IMR-90 (cell line): ENCODE data around the gene ADAM23. TPM values are rescaled to one million over a fixed set of nuclear protein-coding genes. Genes with fewer than 3 reads are reported as not detected.
A peak's percentile ranks its signal among the peaks of the same experiment; 100 is the strongest.

ENCODE experiments used
- ATAC-seq: fragments of 200-7000 bp; cut with Tn5 transposase; 2 replicates; pipeline ENCODE4 v1.9.1; 2020; ENCODE audit warnings: low read depth, mild to moderate bottlenecking, moderate library complexity
- BruUV-seq: library from RNA; stranded (reverse); fragments of 400-500 nt; replicated peaks from 2 replicates; lab custom pipeline; 2021; lab: Mats Ljungman, UMichigan
- CTCF ChIA-PET: fragments of 300-600 bp; formaldehyde crosslinking; extraction: SDS; loops from one replicate; lab custom pipeline; 2021; ENCODE audit warnings: antibody characterized with exemption; lab: Yijun Ruan, JAX
- POLR2A ChIA-PET: fragments of 300-600 bp; sonication (Branson Sonifier 250); formaldehyde crosslinking; loops from one replicate; lab custom pipeline; 2022; ENCODE audit warnings: antibody characterized with exemption; ENCODE audit not compliant: unreplicated experiment; lab: Charles Lee
- DNase-seq: peaks from one replicate; pipeline ENCODE4 v3.0.0; 2013
- H2AFZ ChIP-seq: replicated peaks from 2 replicates; pipeline ENCODE3; 2013; ENCODE audit warnings: low read length, mild to moderate bottlenecking; ENCODE audit not compliant: poor library complexity
- H2AK5ac ChIP-seq: 2 replicates; pipeline ENCODE4 v1.6.1; 2013; ENCODE audit warnings: low read depth, low read length, inconsistent platforms
- H2AK9ac ChIP-seq: replicated peaks from 2 replicates; pipeline ENCODE3; 2013; ENCODE audit warnings: mild to moderate bottlenecking, low read depth, low read length, moderate library complexity; ENCODE audit not compliant: poor library complexity
- H2BK120ac ChIP-seq: 2 replicates; pipeline ENCODE4 v1.6.1; 2013; ENCODE audit warnings: low read depth, low read length, inconsistent platforms
- H2BK15ac ChIP-seq: 3 replicates; pipeline ENCODE4 v1.6.1; 2013; ENCODE audit warnings: low read depth, low read length, inconsistent platforms
- H2BK20ac ChIP-seq: 2 replicates; pipeline ENCODE4 v1.6.1; 2013; ENCODE audit warnings: low read depth, mild to moderate bottlenecking, inconsistent platforms, low read length, moderate library complexity
- H2BK5ac ChIP-seq: 2 replicates; pipeline ENCODE4 v1.6.1; 2013; ENCODE audit warnings: mild to moderate bottlenecking, low read depth, low read length, inconsistent platforms; ENCODE audit not compliant: poor library complexity, severe bottlenecking
- H3K14ac ChIP-seq: replicated peaks from 2 replicates; pipeline ENCODE4 v1.6.1; 2013; ENCODE audit warnings: low read depth, low read length, inconsistent platforms
- H3K18ac ChIP-seq: 2 replicates; pipeline ENCODE4 v1.6.1; 2013; ENCODE audit warnings: low read depth, low read length, control low read depth
- H3K23ac ChIP-seq: 2 replicates; pipeline ENCODE4 v1.6.1; 2013; ENCODE audit warnings: low read depth, low read length, inconsistent platforms
- H3K27ac ChIP-seq: 2 replicates; pipeline ENCODE4 v1.5.1; 2013; ENCODE audit warnings: mild to moderate bottlenecking, control low read depth, low read length; ENCODE audit not compliant: insufficient read depth
- H3K27me3 ChIP-seq: 2 replicates; pipeline ENCODE4 v1.6.1; 2013; ENCODE audit warnings: low read length; ENCODE audit not compliant: control insufficient read depth, insufficient read depth
- H3K36me3 ChIP-seq: 2 replicates; pipeline ENCODE4 v1.6.1; 2013; ENCODE audit warnings: low read length, mixed read lengths; ENCODE audit not compliant: control insufficient read depth, insufficient read depth
- H3K4ac ChIP-seq: 2 replicates; pipeline ENCODE4 v1.6.1; 2013; ENCODE audit warnings: low read depth, low read length, inconsistent platforms
- H3K4me1 ChIP-seq: 2 replicates; pipeline ENCODE4 v1.6.1; 2013; ENCODE audit warnings: low read length, mixed read lengths; ENCODE audit not compliant: control insufficient read depth, insufficient read depth
- H3K4me2 ChIP-seq: 2 replicates; pipeline ENCODE4 v1.6.1; 2013; ENCODE audit warnings: low read depth, mild to moderate bottlenecking, control low read depth, low read length, moderate library complexity
- H3K4me3 ChIP-seq: 2 replicates; pipeline ENCODE4 v1.5.1; 2013; ENCODE audit warnings: low read depth, mild to moderate bottlenecking, control low read depth, low read length, moderate library complexity; ENCODE audit not compliant: insufficient read depth
- H3K56ac ChIP-seq: 2 replicates; pipeline ENCODE4 v1.6.1; 2013; ENCODE audit warnings: low read length, inconsistent platforms; ENCODE audit not compliant: insufficient read depth; ENCODE audit errors: extremely low read depth
- H3K79me1 ChIP-seq, 2 experiments: 2 replicates each; pipeline ENCODE4 v1.6.1; 2013; ENCODE audit warnings: low read length in 2 of 2, inconsistent platforms in 1 of 2, low read depth in 1 of 2
- H3K9ac ChIP-seq: 2 replicates; pipeline ENCODE4 v1.6.1; 2013; ENCODE audit warnings: low read depth, low read length, control low read depth
- H3K9me1 ChIP-seq: 2 replicates; pipeline ENCODE4 v1.6.1; 2013; ENCODE audit warnings: low read length, inconsistent platforms; ENCODE audit not compliant: insufficient read depth
- H3K9me3 ChIP-seq: 2 replicates; pipeline ENCODE4 v1.6.1; 2013; ENCODE audit warnings: low read length; ENCODE audit not compliant: control insufficient read depth, insufficient read depth
- H4K20me1 ChIP-seq: 2 replicates; pipeline ENCODE4 v1.6.1; 2013; ENCODE audit warnings: low read length, inconsistent platforms; ENCODE audit not compliant: insufficient read depth
- H4K5ac ChIP-seq: 2 replicates; pipeline ENCODE4 v1.6.1; 2013; ENCODE audit warnings: mild to moderate bottlenecking, low read depth, low read length, control low read depth
- H4K8ac ChIP-seq, 2 experiments: 2 replicates each; pipeline ENCODE4 v1.6.1; 2013; ENCODE audit warnings: low read depth in 2 of 2, low read length in 2 of 2, control low read depth in 1 of 2, inconsistent platforms in 1 of 2
- H4K91ac ChIP-seq: 2 replicates; pipeline ENCODE4 v1.6.1; 2013; ENCODE audit warnings: low read depth, low read length, inconsistent platforms; ENCODE audit not compliant: insufficient read depth
- CEBPB ChIP-seq: IDR thresholded peaks from 2 replicates; pipeline ENCODE4 v1.6.1; 2012; ENCODE audit warnings: low read depth, low read length, improper control_type of control experiment
- CHD1 ChIP-seq: IDR thresholded peaks from 2 replicates; pipeline ENCODE4 v1.6.1; 2012; ENCODE audit warnings: low read depth, low read length, improper control_type of control experiment
- CTCF ChIP-seq: conservative IDR thresholded peaks from 2 replicates; pipeline ENCODE4 v1.5.1; 2012; ENCODE audit warnings: mild to moderate bottlenecking, low read depth, low read length, improper control_type of control experiment
- ELK1 ChIP-seq: fragments of 150-350 bp; IDR thresholded peaks from 2 replicates; pipeline ENCODE4 v1.6.1; 2016; ENCODE audit warnings: low read depth, mild to moderate bottlenecking, low read length, moderate library complexity, borderline replicate concordance
- FOS ChIP-seq: fragments of 150-350 bp; IDR thresholded peaks from 2 replicates; pipeline ENCODE4 v1.6.1; 2016; ENCODE audit warnings: low read depth, low read length
- MAFK ChIP-seq: IDR thresholded peaks from 2 replicates; pipeline ENCODE4 v1.6.1; 2012; ENCODE audit warnings: low read depth, low read length, improper control_type of control experiment
- MAZ ChIP-seq: IDR thresholded peaks from 2 replicates; pipeline ENCODE4 v1.6.1; 2012; ENCODE audit warnings: low read depth, mild to moderate bottlenecking, low read length, improper control_type of control experiment, moderate library complexity, borderline replicate concordance
- MXI1 ChIP-seq: IDR thresholded peaks from 2 replicates; pipeline ENCODE4 v1.6.1; 2012; ENCODE audit warnings: low read depth, mild to moderate bottlenecking, low read length, moderate library complexity, borderline replicate concordance
- NFE2L2 ChIP-seq: fragments of 150-350 bp; IDR thresholded peaks from 2 replicates; pipeline ENCODE4 v1.6.1; 2016; ENCODE audit warnings: low read depth, mild to moderate bottlenecking, low read length
- POLR2A ChIP-seq: IDR thresholded peaks from 2 replicates; pipeline ENCODE4 v1.6.1; 2012; ENCODE audit warnings: mild to moderate bottlenecking, low read depth, low read length
- RAD21 ChIP-seq: IDR thresholded peaks from 2 replicates; pipeline ENCODE4 v1.6.1; 2012; ENCODE audit warnings: low read length, improper control_type of control experiment
- RCOR1 ChIP-seq: IDR thresholded peaks from 2 replicates; pipeline ENCODE4 v1.6.1; 2012; ENCODE audit warnings: mild to moderate bottlenecking, low read length, improper control_type of control experiment; ENCODE audit not compliant: insufficient replicate concordance
- RFX5 ChIP-seq: IDR thresholded peaks from 2 replicates; pipeline ENCODE4 v1.8.0; 2012; ENCODE audit warnings: low read depth, mild to moderate bottlenecking, low read length, moderate library complexity
- SMC3 ChIP-seq: fragments of 150-350 bp; IDR thresholded peaks from 2 replicates; pipeline ENCODE4 v1.6.1; 2016; ENCODE audit warnings: low read depth, mild to moderate bottlenecking, antibody characterized with exemption, low read length, moderate library complexity
- USF2 ChIP-seq: fragments of 150-350 bp; IDR thresholded peaks from 2 replicates; pipeline ENCODE4 v1.6.1; 2017; ENCODE audit warnings: mild to moderate bottlenecking, antibody characterized with exemption, low read length, low read depth
- WGBS, 2 experiments: methylation state at CpG; one replicate each; pipeline versions ENCODE4 v1.1.5 to v1.1.7; 2013; ENCODE audit warnings: missing lambda C conversion rate in 2 of 2; ENCODE audit not compliant: insufficient read length in 1 of 2; ENCODE audit errors: extremely low coverage in 2 of 2; 5-methylcytosine and 5-hydroxymethylcytosine counted together
- dilution Hi-C: fragments of 300-500 bp; cut with HindIII; formaldehyde crosslinking; loops from one replicate; pipeline ENCODE4 v1.14.3; 2018; ENCODE audit warnings: low sequenced_read_pairs; ENCODE audit not compliant: unreplicated experiment
- in situ Hi-C: fragments of 300-500 bp; cut with MboI; formaldehyde crosslinking; loops from 3 replicates; pipeline ENCODE4 v1.14.3; 2019; ENCODE audit warnings: low sequenced_read_pairs, inconsistent platforms, mixed read lengths
- intact Hi-C: fragments of 100-400 bp; cut with micrococcal nuclease; formaldehyde crosslinking; loops from 2 replicates; pipeline ENCODE4 v1.10.0; 2022
- polyA plus RNA-seq, 3 experiments: library from polyadenylated mRNA; depleted of rRNA; stranded (reverse); fragments of >200 nt; gene quantifications; 2 replicates each; pipeline ENCODE4 v1.2.3, GENCODE V29; 2012; ENCODE audit warnings: low replicate concordance in 1 of 3
- total RNA-seq: library from RNA; depleted of rRNA; stranded (reverse); fragments of >200 nt; gene quantifications from 2 replicates; pipeline ENCODE4 v1.2.3, GENCODE V29; 2012

ADAM23 gene
- total and polyA plus RNA-seq, 2 of the 4 experiments (the other 2 are of a cell fraction), result 2.9 to 10.3 TPM

GRCh38 chr2:206572725-206573124 is 129.4 kb downstream of the ADAM23 start:
- H3K9me1 ChIP-seq, result no peaks in the 10 kb centered on the region
- H4K20me1 ChIP-seq, result no peaks in the 10 kb centered on the region
- in situ Hi-C loops (no loop called here), intact Hi-C loops (no loop called here), dilution Hi-C loops (no loop called here)
- no peak overlapping the region for H3K4me2 ChIP-seq
- ChIA-PET CTCF (no interaction called here), POLR2A (no interaction called here)
- no peaks in the 10 kb centered on the region for H3K79me1 ChIP-seq
- no peak overlapping the region for H4K5ac ChIP-seq
- no peak overlapping the region for H2BK5ac ChIP-seq
- H2AFZ ChIP-seq, result no peak overlapping the region
- H3K36me3 ChIP-seq, result 0 out of 2 replicates have a peak, but pooled peaks cover 2% of the 10 kb centered on the region
- H2AK5ac ChIP-seq, result no peak overlapping the region
- ATAC-seq (no peak), DNase-seq (peak; percentile 16)
- H3K4me1 ChIP-seq, result no peaks in the 10 kb centered on the region
- H2AK9ac ChIP-seq, result no peak overlapping the region
- no peak overlapping the region for H4K91ac ChIP-seq
- H4K8ac ChIP-seq, result no peak overlapping the region
- H3K23ac ChIP-seq, result no peak overlapping the region
- no TSS peak for BruUV-seq
- H3K56ac ChIP-seq, result no peak overlapping the region
- H3K14ac ChIP-seq, result no peak overlapping the region
- H3K18ac ChIP-seq, result no peak overlapping the region
- no peak overlapping the region for H2BK15ac ChIP-seq
- no peak overlapping the region for H2BK120ac ChIP-seq
- H3K4me3 ChIP-seq, result no peak overlapping the region
- H2BK20ac ChIP-seq, result no peak overlapping the region
- TF ChIP-seq MAFK, result no peak
- TF ChIP-seq MAZ, result no peak
- TF ChIP-seq FOS, result no peak
- TF ChIP-seq RCOR1, result no peak
- TF ChIP-seq MXI1, result no peak
- TF ChIP-seq SMC3, result no peak
- TF ChIP-seq ELK1, result no peak
- TF ChIP-seq RFX5, result no peak
- TF ChIP-seq NFE2L2, result no peak
- no peak for TF ChIP-seq POLR2A
- TF ChIP-seq CTCF, result no peak
- no peak for TF ChIP-seq CHD1
- no peak for TF ChIP-seq CEBPB
- TF ChIP-seq RAD21, result no peak
- TF ChIP-seq USF2, result no peak
- H3K27ac ChIP-seq, result no peak overlapping the region
- no CpG with 5 or more reads among the region's 3 CpGs for WGBS, 2 experiments
- H3K9me3 ChIP-seq, result no peaks in the 10 kb centered on the region
- no peak overlapping the region for H3K9ac ChIP-seq
- H3K27me3 ChIP-seq, result no peaks in the 10 kb centered on the region
- no peak overlapping the region for H3K4ac ChIP-seq
